GM18873 (cell line): ENCODE measurements around the gene MCCD1.

Experiments used
- ATAC-seq: cut with Tn5 transposase; IDR thresholded peaks from one replicate; pipeline ENCODE4 v1.9.1; 2021; ENCODE audit warnings: mild to moderate bottlenecking, moderate library complexity, moderate number of reproducible peaks; ENCODE audit not compliant: unreplicated experiment, low FRiP score

Gene MCCD1

DNA sequence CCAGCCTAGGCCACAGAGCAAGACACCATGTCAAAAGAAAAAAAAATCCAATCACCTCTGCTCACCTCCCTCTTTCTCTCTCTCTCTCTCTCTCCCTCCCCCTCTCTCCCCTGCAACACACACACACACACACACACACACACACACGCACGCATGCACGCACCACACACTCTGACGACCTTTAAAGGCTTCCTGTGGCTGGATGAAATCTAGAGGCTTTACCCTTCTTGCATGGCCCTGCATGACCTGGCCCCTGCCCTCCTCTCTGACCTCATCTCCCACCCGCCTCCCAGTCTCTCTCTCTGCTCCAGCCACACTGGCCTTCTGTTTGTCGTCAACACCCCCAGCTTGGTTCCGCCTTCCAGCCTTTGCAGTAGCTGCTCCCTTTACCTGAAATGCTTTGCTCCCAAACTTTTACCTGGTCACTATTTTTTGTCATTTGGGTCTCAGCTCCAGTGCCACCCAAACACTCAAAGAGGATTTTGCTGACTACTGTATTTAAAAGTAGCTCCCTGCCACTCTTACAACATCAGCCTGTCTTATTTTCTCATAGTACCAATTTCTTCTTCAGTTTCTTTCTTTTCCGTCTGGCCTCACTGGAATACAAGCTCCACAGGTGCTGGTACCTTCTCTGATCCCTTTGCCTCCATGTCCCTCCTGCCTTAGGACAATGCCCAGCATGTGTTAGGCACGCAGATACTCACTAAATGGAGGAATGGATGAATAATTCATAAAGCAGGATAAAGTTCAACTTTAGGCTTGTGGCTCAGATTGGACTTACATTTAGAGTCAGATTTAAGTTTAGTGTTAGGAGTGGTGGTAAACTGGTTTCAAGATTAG is 39.0 kb downstream of the MCCD1 start:
- no peak for ATAC-seq

DNA sequence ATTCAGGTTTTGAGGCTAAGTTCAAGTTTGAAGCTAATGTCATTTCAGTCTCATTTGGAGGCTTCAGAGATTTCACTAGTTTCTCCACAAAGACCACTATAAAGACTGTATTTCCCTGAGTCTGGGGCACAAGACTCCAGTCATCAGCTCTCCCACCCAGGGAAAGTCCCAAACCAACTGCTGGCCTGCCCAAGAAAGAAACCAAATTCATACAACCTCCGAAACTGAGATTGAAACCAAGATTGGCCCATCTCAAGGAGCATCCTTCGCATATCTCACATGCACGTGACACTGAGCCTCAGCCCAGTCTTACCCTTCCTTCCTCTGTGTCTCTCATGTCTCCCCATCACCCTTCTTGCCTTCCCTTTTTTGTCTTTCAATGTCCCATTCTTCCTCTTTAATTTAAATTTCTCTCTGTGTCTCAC is 39.8 kb downstream of the MCCD1 start:
- peak; percentile 76 for ATAC-seq

GRCh38 chr6:31569861-31570536 is 41.2 kb downstream of the MCCD1 start:
- no peak for ATAC-seq

DNA sequence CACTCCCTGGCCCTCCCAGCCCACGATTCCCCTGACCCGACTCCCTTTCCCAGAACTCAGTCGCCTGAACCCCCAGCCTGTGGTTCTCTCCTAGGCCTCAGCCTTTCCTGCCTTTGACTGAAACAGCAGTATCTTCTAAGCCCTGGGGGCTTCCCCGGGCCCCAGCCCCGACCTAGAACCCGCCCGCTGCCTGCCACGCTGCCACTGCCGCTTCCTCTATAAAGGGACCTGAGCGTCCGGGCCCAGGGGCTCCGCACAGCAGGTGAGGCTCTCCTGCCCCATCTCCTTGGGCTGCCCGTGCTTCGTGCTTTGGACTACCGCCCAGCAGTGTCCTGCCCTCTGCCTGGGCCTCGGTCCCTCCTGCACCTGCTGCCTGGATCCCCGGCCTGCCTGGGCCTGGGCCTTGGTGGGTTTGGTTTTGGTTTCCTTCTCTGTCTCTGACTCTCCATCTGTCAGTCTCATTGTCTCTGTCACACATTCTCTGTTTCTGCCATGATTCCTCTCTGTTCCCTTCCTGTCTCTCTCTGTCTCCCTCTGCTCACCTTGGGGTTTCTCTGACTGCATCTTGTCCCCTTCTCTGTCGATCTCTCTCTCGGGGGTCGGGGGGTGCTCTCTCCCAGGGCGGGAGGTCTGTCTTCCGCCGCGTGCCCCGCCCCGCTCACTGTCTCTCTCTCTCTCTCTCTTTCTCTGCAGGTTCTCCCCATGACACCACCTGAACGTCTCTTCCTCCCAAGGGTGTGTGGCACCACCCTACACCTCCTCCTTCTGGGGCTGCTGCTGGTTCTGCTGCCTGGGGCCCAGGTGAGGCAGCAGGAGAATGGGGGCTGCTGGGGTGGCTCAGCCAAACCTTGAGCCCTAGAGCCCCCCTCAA is 43.5 kb downstream of the MCCD1 start, which contains the start of gene LTA:
Gene LTA, plus strand, starts transcription at position 249 of the 871 bp plus-strand sequence. Its CDS starts 454 bp downstream, at position 703.
- peak; percentile 33 for ATAC-seq

GRCh38 chr6:31573239-31574105 is 44.7 kb downstream of the MCCD1 start:
- ATAC-seq = no peak

GRCh38 chr6:31574106-31575061 is 45.6 kb downstream of the MCCD1 start:
- no peak for ATAC-seq

GRCh38 chr6:31575335-31575901 is 46.7 kb downstream of the MCCD1 start, which contains the start of gene TNF:
Gene TNF (plus strand): TSS chr6:31575565. CDS start chr6:31575742, 177 bp downstream.
- ATAC-seq = no peak

GRCh38 chr6:31575952-31576685 is 47.4 kb downstream of the MCCD1 start:
- ATAC-seq = no peak

- ATAC-seq = no peak
These were observed 48.3 kb downstream of the MCCD1 start for GRCh38 chr6:31576897-31577578.

DNA sequence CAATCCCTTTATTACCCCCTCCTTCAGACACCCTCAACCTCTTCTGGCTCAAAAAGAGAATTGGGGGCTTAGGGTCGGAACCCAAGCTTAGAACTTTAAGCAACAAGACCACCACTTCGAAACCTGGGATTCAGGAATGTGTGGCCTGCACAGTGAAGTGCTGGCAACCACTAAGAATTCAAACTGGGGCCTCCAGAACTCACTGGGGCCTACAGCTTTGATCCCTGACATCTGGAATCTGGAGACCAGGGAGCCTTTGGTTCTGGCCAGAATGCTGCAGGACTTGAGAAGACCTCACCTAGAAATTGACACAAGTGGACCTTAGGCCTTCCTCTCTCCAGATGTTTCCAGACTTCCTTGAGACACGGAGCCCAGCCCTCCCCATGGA is 48.8 kb downstream of the MCCD1 start:
- no peak for ATAC-seq

DNA sequence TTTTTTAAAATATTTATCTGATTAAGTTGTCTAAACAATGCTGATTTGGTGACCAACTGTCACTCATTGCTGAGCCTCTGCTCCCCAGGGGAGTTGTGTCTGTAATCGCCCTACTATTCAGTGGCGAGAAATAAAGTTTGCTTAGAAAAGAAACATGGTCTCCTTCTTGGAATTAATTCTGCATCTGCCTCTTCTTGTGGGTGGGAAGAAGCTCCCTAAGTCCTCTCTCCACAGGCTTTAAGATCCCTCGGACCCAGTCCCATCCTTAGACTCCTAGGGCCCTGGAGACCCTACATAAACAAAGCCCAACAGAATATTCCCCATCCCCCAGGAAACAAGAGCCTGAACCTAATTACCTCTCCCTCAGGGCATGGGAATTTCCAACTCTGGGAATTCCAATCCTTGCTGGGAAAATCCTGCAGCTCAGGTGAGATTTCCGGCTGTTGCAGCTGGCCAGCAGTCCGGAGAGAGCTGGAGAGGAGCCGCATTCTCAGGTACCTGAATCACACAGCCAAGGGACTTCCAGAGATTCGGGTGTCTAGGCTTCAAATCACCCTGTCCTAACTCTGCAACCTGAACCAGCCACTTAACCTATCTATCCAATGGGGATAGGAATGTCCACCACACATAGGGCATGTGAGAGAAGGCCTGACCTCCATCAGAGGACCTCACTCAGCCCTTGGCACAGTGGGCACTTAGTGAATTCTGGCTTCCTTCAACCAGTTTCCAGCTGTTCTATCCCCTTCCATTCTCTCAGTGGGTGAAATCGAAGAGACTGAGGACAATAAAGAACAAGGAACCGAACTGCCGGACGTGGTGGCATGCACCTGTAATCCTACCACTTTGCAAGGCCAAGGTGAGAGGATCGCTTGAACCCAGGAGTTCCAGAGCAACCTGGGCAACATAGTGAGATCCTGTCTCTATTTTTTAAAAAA is 49.7 kb downstream of the MCCD1 start:
- no peak for ATAC-seq

DNA sequence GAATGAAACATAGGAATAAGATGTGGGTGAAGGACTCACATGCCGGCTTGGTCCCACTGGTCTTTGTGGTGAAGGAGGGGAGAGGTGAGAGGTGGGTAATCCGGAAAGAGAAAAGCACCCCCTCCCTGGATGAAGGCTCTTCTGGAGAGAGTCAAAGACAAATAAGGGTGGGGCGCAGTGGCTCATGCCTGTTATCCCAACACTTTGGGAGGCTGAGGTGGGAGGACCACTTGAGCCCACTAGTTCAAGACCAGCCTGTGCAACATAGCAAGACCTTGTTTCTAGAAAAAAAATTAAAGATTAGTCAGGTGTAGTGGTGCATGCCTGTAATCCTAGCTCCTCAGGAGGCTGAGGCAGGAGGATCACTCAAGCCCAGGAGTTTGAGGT is 50.4 kb downstream of the MCCD1 start:
- no peak for ATAC-seq
